H54 (cell line): ENCODE data around the gene SAP30BP.

Source experiments
- DNase-seq: peaks from one replicate; pipeline ENCODE4 v3.0.0; 2011; ENCODE audit warnings: low spot score, mixed read lengths; ENCODE audit not compliant: insufficient read length
- FAIRE-seq: peaks from 3 replicates; lab custom pipeline; 2011; peaks lifted over from hg19 to GRCh38; lab: Jason Lieb, UNC
- POLR2A ChIP-seq: IDR thresholded peaks from 2 replicates; pipeline ENCODE4 v1.6.1; 2011; ENCODE audit warnings: low read depth, mild to moderate bottlenecking, low read length

Gene SAP30BP

GRCh38 chr17:75730065-75730464 is 62.9 kb downstream of the SAP30BP start:
- TF ChIP-seq POLR2A = no peak
- DNase-seq = no peak
- FAIRE-seq = no peak

GRCh38 chr17:75731086-75731715 is 64.1 kb downstream of the SAP30BP start:
- TF ChIP-seq POLR2A = no peak
- FAIRE-seq (no peak), DNase-seq (no peak)

GRCh38 chr17:75731716-75732498 is 64.8 kb downstream of the SAP30BP start:
- FAIRE-seq (no peak), DNase-seq (no peak)
- TF ChIP-seq POLR2A = no peak

GRCh38 chr17:75733471-75733870 is 66.3 kb downstream of the SAP30BP start:
- FAIRE-seq (no peak), DNase-seq (no peak)
- TF ChIP-seq POLR2A = no peak

GRCh38 chr17:75734674-75735294 is 67.6 kb downstream of the SAP30BP start:
- no peak for FAIRE-seq
- DNase-seq = no peak
- no peak for TF ChIP-seq POLR2A

- no peak for FAIRE-seq
- no peak for TF ChIP-seq POLR2A
- DNase-seq = no peak
These were observed 69.2 kb downstream of the SAP30BP start for GRCh38 chr17:75736173-75736835.

GRCh38 chr17:75737133-75737962 is 70.2 kb downstream of the SAP30BP start:
- no peak for TF ChIP-seq POLR2A

GRCh38 chr17:75738218-75738802 is 71.2 kb downstream of the SAP30BP start:
- no peak for DNase-seq
- no peak for FAIRE-seq
- TF ChIP-seq POLR2A = no peak

More at GRCh38 chr17:75737133-75737962, 70.2 kb downstream of the SAP30BP start:
- DNase-seq = no peak
- FAIRE-seq = no peak

- TF ChIP-seq POLR2A = no peak
- no peak for DNase-seq
- no peak for FAIRE-seq
These were observed 72.0 kb downstream of the SAP30BP start for GRCh38 chr17:75739174-75739573.

- no peak for TF ChIP-seq POLR2A
- FAIRE-seq (no peak), DNase-seq (no peak)
These were observed 72.7 kb downstream of the SAP30BP start for GRCh38 chr17:75739801-75740200.

GRCh38 chr17:75740215-75740614 is 73.1 kb downstream of the SAP30BP start:
- TF ChIP-seq POLR2A = no peak
- FAIRE-seq (no peak), DNase-seq (no peak)

GRCh38 chr17:75740631-75741077 is 73.5 kb downstream of the SAP30BP start:
- FAIRE-seq = no peak
- no peak for TF ChIP-seq POLR2A

GRCh38 chr17:75742337-75742736 is 75.2 kb downstream of the SAP30BP start:
- DNase-seq (no peak), FAIRE-seq (no peak)
- TF ChIP-seq POLR2A = no peak

More at GRCh38 chr17:75740631-75741077, 73.5 kb downstream of the SAP30BP start:
- no peak for DNase-seq
